Mammary epithelial cell (primary cell): ENCODE data around the gene MARCO.

ENCODE experiments used
- CTCF ChIP-seq, 2 donors: IDR thresholded peaks in 1 of 2; conservative IDR thresholded peaks in 1 of 2; 2 replicates each; pipeline ENCODE4 v1.5.1; 2011 to 2012; ENCODE audit warnings: inconsistent platforms in 2 of 2, low read length in 2 of 2, mild to moderate bottlenecking in 2 of 2, control low read depth in 1 of 2, low read depth in 1 of 2; ENCODE audit not compliant: insufficient read depth in 1 of 2; ENCODE audit errors: extremely low read depth in 1 of 2
- EZH2 ChIP-seq: IDR thresholded peaks from 2 replicates; pipeline ENCODE4 v1.6.1; 2012; ENCODE audit warnings: low read length, inconsistent platforms, borderline replicate concordance

- TF ChIP-seq CTCF (conservative IDR thresholded peaks at IDR 0.05 in 1 of 2, IDR thresholded peaks at IDR 0.05 in 1 of 2; ENCODE audit: extremely low read depth in 1 of 2, insufficient read depth in 1 of 2, low read depth in 1 of 2, low read length in 2 of 2) (no peak), EZH2 (no peak)
Observed at GRCh38 chr2:119024152-119024551, 82.2 kb downstream of the MARCO start.
